Measurements from ENCODE around the gene PRXL2A. TPM values are rescaled to one million over a fixed set of nuclear protein-coding genes. Genes with fewer than 3 reads are reported as not detected.

PRXL2A gene
- polyA plus RNA-seq, 1 experiment, result 1.0 TPM

GRCh38 chr10:80480852-80481251 lies 72.5 kb downstream of the PRXL2A start:
- H3K36me3 ChIP-seq (ENCODE audit: control insufficient read depth, insufficient read depth, low read length), result no peaks in the 10 kb centered on the region; the same call in 1 of the 2 replicates
- ChIA-PET POLR2A (no interaction called here), CTCF (no interaction called here)
- DNase-seq (ENCODE audit: low read depth), result no peak
- TF ChIP-seq CTCF (IDR thresholded peaks at IDR 0.05; ENCODE audit: insufficient read depth, low read depth, low read length), result no peak
- no peak overlapping the region for H3K4me3 ChIP-seq (ENCODE audit: low read depth, low read length)
- no peaks in the 10 kb centered on the region for H3K27me3 ChIP-seq (ENCODE audit: control insufficient read depth, insufficient read depth, low read length)

- TF ChIP-seq CTCF (IDR thresholded peaks at IDR 0.05; ENCODE audit: insufficient read depth, low read depth, low read length), result no peak
- H3K4me3 ChIP-seq (ENCODE audit: low read depth, low read length), result no peak overlapping the region
- DNase-seq (ENCODE audit: low read depth), result no peak
- H3K27me3 ChIP-seq (ENCODE audit: control insufficient read depth, insufficient read depth, low read length), result no peaks in the 10 kb centered on the region
- CTCF ChIA-PET, result interaction anchor here (0.6 to 0.8 kb wide), 2 partner anchors 21 to 72 kb away, joined by 3 read pairs; no protein-coding TSS in a partner anchor
- no peaks in the 10 kb centered on the region; the same call in 1 of the 2 replicates for H3K36me3 ChIP-seq (ENCODE audit: control insufficient read depth, insufficient read depth, low read length)
- POLR2A ChIA-PET, result no interaction called here
These were observed 75.9 kb downstream of the PRXL2A start for GRCh38 chr10:80484243-80484642.

GRCh38 chr10:80484676-80485075 lies 76.3 kb downstream of the PRXL2A start:
- no peak for DNase-seq (ENCODE audit: low read depth)
- no peaks in the 10 kb centered on the region for H3K27me3 ChIP-seq (ENCODE audit: control insufficient read depth, insufficient read depth, low read length)
- H3K36me3 ChIP-seq (ENCODE audit: control insufficient read depth, insufficient read depth, low read length), result peaks cover 2% of the 10 kb centered on the region
- no peak overlapping the region for H3K4me3 ChIP-seq (ENCODE audit: low read depth, low read length)
- ChIA-PET CTCF (interaction anchor here (0.6 to 0.8 kb wide), 2 partner anchors 21 to 72 kb away, joined by 3 read pairs; no protein-coding TSS in a partner anchor), POLR2A (no interaction called here)
- TF ChIP-seq CTCF (IDR thresholded peaks at IDR 0.05; ENCODE audit: insufficient read depth, low read depth, low read length), result no peak

- ChIA-PET CTCF (interaction anchor here (0.6 to 2.4 kb wide), 2 partner anchors 20 to 73 kb away, joined by 3 to 12 read pairs; no protein-coding TSS in a partner anchor), POLR2A (no interaction called here)
- Histone ChIP-seq H3K27me3 (ENCODE audit: control insufficient read depth, insufficient read depth, low read length) (no peaks in the 10 kb centered on the region), H3K4me3 (ENCODE audit: low read depth, low read length) (no peak overlapping the region), H3K36me3 (ENCODE audit: control insufficient read depth, insufficient read depth, low read length) (peaks cover 4% of the 10 kb centered on the region)
- no peak for TF ChIP-seq CTCF (IDR thresholded peaks at IDR 0.05; ENCODE audit: insufficient read depth, low read depth, low read length)
- DNase-seq (ENCODE audit: low read depth), result no peak
These were observed 77.0 kb downstream of the PRXL2A start for GRCh38 chr10:80485076-80485945.

- no peak for DNase-seq (ENCODE audit: low read depth)
- no peaks in the 10 kb centered on the region for H3K27me3 ChIP-seq (ENCODE audit: control insufficient read depth, insufficient read depth, low read length)
- no peak for TF ChIP-seq CTCF (IDR thresholded peaks at IDR 0.05; ENCODE audit: insufficient read depth, low read depth, low read length)
- H3K4me3 ChIP-seq (ENCODE audit: low read depth, low read length), result no peak overlapping the region
- H3K36me3 ChIP-seq (ENCODE audit: control insufficient read depth, insufficient read depth, low read length), result peaks cover 6% of the 10 kb centered on the region
- CTCF ChIA-PET, result interaction anchor here (0.6 to 2.4 kb wide), 4 partner anchors 11 to 26 kb away, joined by 3 to 12 read pairs (median 4); no protein-coding TSS in a partner anchor
- POLR2A ChIA-PET, result interaction anchor here (0.6 kb wide), 1 partner anchor 11 kb away, joined by 3 read pairs; no protein-coding TSS in a partner anchor
These were observed 77.8 kb downstream of the PRXL2A start for GRCh38 chr10:80485946-80486764.

All from BJ (cell line).